Thymus (tissue), 11 donors: Measurements from ENCODE around the gene MECP2. TPM values are rescaled to one million over a fixed set of nuclear protein-coding genes. Genes with fewer than 3 reads are reported as not detected.
A peak's percentile ranks its signal among the peaks of the same experiment; 100 is the strongest.

Experiments
- DNase-seq, 9 donors: peaks; one replicate each; pipeline ENCODE4 v3.0.0-alpha.2; 2013; ENCODE audit warnings: low spot score in 9 of 9, low read depth in 6 of 9, missing footprints in 1 of 9
- H3K27ac ChIP-seq, 2 donors: one replicate each; pipeline ENCODE4 v1.5.1; 2013; ENCODE audit warnings: control low read depth in 1 of 2, low read depth in 1 of 2, low read length in 1 of 2, mild to moderate bottlenecking in 1 of 2, moderate library complexity in 1 of 2
- H3K27me3 ChIP-seq, 2 donors: one replicate each; pipeline ENCODE4 v1.5.1; 2013; ENCODE audit warnings: low read length in 1 of 2; ENCODE audit not compliant: control insufficient read depth in 2 of 2, insufficient read depth in 1 of 2
- H3K36me3 ChIP-seq, 2 donors: one replicate each; pipeline ENCODE4 v1.5.1; 2013; ENCODE audit warnings: low read length in 1 of 2, mild to moderate bottlenecking in 1 of 2, moderate library complexity in 1 of 2; ENCODE audit not compliant: control insufficient read depth in 2 of 2, insufficient read depth in 2 of 2
- H3K4me1 ChIP-seq, 2 donors: one replicate each; pipeline ENCODE4 v1.5.1; 2013; ENCODE audit warnings: low read length in 2 of 2; ENCODE audit not compliant: control insufficient read depth in 2 of 2, insufficient read depth in 2 of 2
- H3K4me3 ChIP-seq, 2 donors: one replicate each; pipeline ENCODE4 v1.5.1; 2013; ENCODE audit warnings: low read length in 2 of 2, control low read depth in 1 of 2, mild to moderate bottlenecking in 1 of 2
- H3K9me3 ChIP-seq, 2 donors: one replicate each; pipeline ENCODE4 v1.5.1; 2013; ENCODE audit warnings: low read length in 1 of 2, mild to moderate bottlenecking in 1 of 2; ENCODE audit not compliant: control insufficient read depth in 2 of 2, insufficient read depth in 1 of 2
- WGBS: extraction: QIAGEN DNeasy Blood & Tissue Kit; methylation state at CpG from one replicate; pipeline ENCODE4 v1.1.7; 2013; 5-methylcytosine and 5-hydroxymethylcytosine counted together
- polyA plus RNA-seq: library from polyadenylated mRNA; stranded (reverse); fragments of 200-250 nt; gene quantifications from one replicate; pipeline ENCODE4 v1.2.3, GENCODE V29; 2013
- total RNA-seq: library from RNA; stranded (reverse); fragments of 120-200 nt; gene quantifications from one replicate; pipeline ENCODE4 v1.2.4, GENCODE V29; 2013
- donor health status: healthy.

Gene MECP2
- total and polyA plus RNA-seq, 2 donors, result 22.1 to 24.6 TPM

GRCh38 chrX:154048398-154048797 is 49.1 kb downstream of the MECP2 start:
- Histone ChIP-seq H3K9me3 (no peaks in the 10 kb centered on the region), H3K4me1 (peaks cover 0 to 7% of the 10 kb centered on the region in 2 donors), H3K27ac (no peak overlapping the region), H3K4me3 (no peak overlapping the region), H3K27me3 (peaks cover 0 to 6% of the 10 kb centered on the region in 2 donors), H3K36me3 (peaks cover 25 to 37% of the 10 kb centered on the region in 2 donors)
- WGBS, result 98% methylated on average over 11 of the region's 11 CpGs
- DNase-seq, result no peak

GRCh38 chrX:154046940-154047610 is 50.4 kb downstream of the MECP2 start:
- Histone ChIP-seq H3K4me1 (peaks cover 0 to 7% of the 10 kb centered on the region in 2 donors), H3K27me3 (peaks cover 0 to 6% of the 10 kb centered on the region in 2 donors), H3K36me3 (peaks cover 25 to 37% of the 10 kb centered on the region in 2 donors), H3K9me3 (no peaks in the 10 kb centered on the region), H3K27ac (peak overlapping the region in 1 of 2 donors; percentile 52), H3K4me3 (no peak overlapping the region)
- 94% methylated on average over 4 of the region's 4 CpGs for WGBS
- no peak for DNase-seq

- H3K27me3 ChIP-seq, result peaks cover 0 to 6% of the 10 kb centered on the region in 2 donors
- peaks cover 0 to 9% of the 10 kb centered on the region in 2 donors for H3K4me1 ChIP-seq
- no peak for DNase-seq
- peaks cover 25 to 37% of the 10 kb centered on the region in 2 donors for H3K36me3 ChIP-seq
- 95% methylated on average over 10 of the region's 10 CpGs for WGBS
- peak overlapping the region in 1 of 2 donors; percentile 18 for H3K27ac ChIP-seq
- no peaks in the 10 kb centered on the region for H3K9me3 ChIP-seq
- H3K4me3 ChIP-seq, result no peak overlapping the region
Observed at GRCh38 chrX:154046031-154046781, 51.3 kb downstream of the MECP2 start.

- DNase-seq, result no peak
- Histone ChIP-seq H3K4me3 (no peak overlapping the region), H3K9me3 (no peaks in the 10 kb centered on the region), H3K4me1 (peaks cover 0 to 2% of the 10 kb centered on the region in 2 donors), H3K27ac (no peak overlapping the region), H3K27me3 (peaks cover 0 to 6% of the 10 kb centered on the region in 2 donors), H3K36me3 (peaks cover 19 to 21% of the 10 kb centered on the region in 2 donors)
- 99% methylated on average over 6 of the region's 6 CpGs for WGBS
Observed at GRCh38 chrX:154044091-154044490, 53.4 kb downstream of the MECP2 start.

GRCh38 chrX:154043003-154043763 is 54.3 kb downstream of the MECP2 start:
- peaks cover 13 to 15% of the 10 kb centered on the region in 2 donors for H3K36me3 ChIP-seq
- no peak for DNase-seq
- no peaks in the 10 kb centered on the region for H3K9me3 ChIP-seq
- 96% methylated on average over 5 of the region's 5 CpGs for WGBS
- H3K4me1 ChIP-seq, result peaks cover 0 to 2% of the 10 kb centered on the region in 2 donors
- no peak overlapping the region for H3K27ac ChIP-seq
- peaks cover 0 to 3% of the 10 kb centered on the region in 2 donors for H3K27me3 ChIP-seq
- no peak overlapping the region for H3K4me3 ChIP-seq

GRCh38 chrX:154040863-154041262 is 56.7 kb downstream of the MECP2 start:
- Histone ChIP-seq H3K9me3 (no peaks in the 10 kb centered on the region), H3K36me3 (peaks cover 2 to 8% of the 10 kb centered on the region in 2 donors), H3K4me1 (peaks cover 0 to 2% of the 10 kb centered on the region in 2 donors), H3K27ac (no peak overlapping the region), H3K4me3 (no peak overlapping the region), H3K27me3 (peaks cover 0 to 7% of the 10 kb centered on the region in 2 donors)
- WGBS, result 93% methylated on average over 13 of the region's 13 CpGs
- no peak for DNase-seq

GRCh38 chrX:154040307-154040756 is 57.2 kb downstream of the MECP2 start:
- no peak overlapping the region for H3K27ac ChIP-seq
- 78% methylated on average over 7 of the region's 7 CpGs for WGBS
- peaks cover 0 to 7% of the 10 kb centered on the region in 2 donors for H3K27me3 ChIP-seq

GRCh38 chrX:154039577-154039976 is 57.9 kb downstream of the MECP2 start:
- no peak for DNase-seq
- Histone ChIP-seq H3K36me3 (peaks cover 3 to 4% of the 10 kb centered on the region in 2 donors), H3K9me3 (no peaks in the 10 kb centered on the region), H3K4me1 (peaks cover 0 to 2% of the 10 kb centered on the region in 2 donors), H3K4me3 (no peak overlapping the region), H3K27me3 (peaks cover 0 to 7% of the 10 kb centered on the region in 2 donors), H3K27ac (no peak overlapping the region)
- WGBS, result 66% methylated on average over 11 of the region's 11 CpGs

More at GRCh38 chrX:154040307-154040756, 57.2 kb downstream of the MECP2 start:
- DNase-seq, result no peak
- Histone ChIP-seq H3K4me3 (no peak overlapping the region), H3K4me1 (peaks cover 0 to 2% of the 10 kb centered on the region in 2 donors), H3K9me3 (no peaks in the 10 kb centered on the region), H3K36me3 (peaks cover 2 to 8% of the 10 kb centered on the region in 2 donors)
